HG03159 (cell line): ENCODE data around the gene TBCD.

ENCODE experiments used
- ATAC-seq: cut with Tn5 transposase; IDR thresholded peaks from one replicate; pipeline ENCODE4 v1.9.1; 2021; ENCODE audit warnings: mild to moderate bottlenecking, moderate library complexity; ENCODE audit not compliant: unreplicated experiment

Gene TBCD

GRCh38 chr17:82918508-82918907, 166.6 kb downstream of the TBCD start:
- no peak for ATAC-seq

GRCh38 chr17:82920150-82920549, 168.3 kb downstream of the TBCD start:
- no peak for ATAC-seq

- no peak for ATAC-seq
Measured at GRCh38 chr17:82920715-82921114, 168.8 kb downstream of the TBCD start.

GRCh38 chr17:82921426-82921825, 169.6 kb downstream of the TBCD start:
- ATAC-seq, result no peak

GRCh38 chr17:82922646-82923045, 170.8 kb downstream of the TBCD start:
- ATAC-seq, result no peak

- no peak for ATAC-seq
Measured at GRCh38 chr17:82923366-82924113, 171.7 kb downstream of the TBCD start.

- no peak for ATAC-seq
Measured at GRCh38 chr17:82924214-82924613, 172.3 kb downstream of the TBCD start.

- no peak for ATAC-seq
Measured at GRCh38 chr17:82924812-82925211, 172.9 kb downstream of the TBCD start.

- ATAC-seq, result no peak
Measured at GRCh38 chr17:82925336-82925735, 173.5 kb downstream of the TBCD start.

- no peak for ATAC-seq
Measured at GRCh38 chr17:82926081-82926480, 174.2 kb downstream of the TBCD start.

- ATAC-seq, result no peak
Measured at GRCh38 chr17:82926716-82927115, 174.9 kb downstream of the TBCD start.

- no peak for ATAC-seq
Measured at GRCh38 chr17:82927311-82927660, 175.4 kb downstream of the TBCD start.

- ATAC-seq, result no peak
Measured at GRCh38 chr17:82927661-82928601, 176.1 kb downstream of the TBCD start.

GRCh38 chr17:82929011-82929622, 177.3 kb downstream of the TBCD start:
- no peak for ATAC-seq

- ATAC-seq, result no peak
Measured at GRCh38 chr17:82929676-82930042, 177.8 kb downstream of the TBCD start.

- ATAC-seq, result no peak
Measured at GRCh38 chr17:82930043-82930923, 178.4 kb downstream of the TBCD start.

- ATAC-seq, result no peak
Measured at GRCh38 chr17:82930924-82931698, 179.2 kb downstream of the TBCD start.

- no peak for ATAC-seq
Measured at GRCh38 chr17:82931699-82932517, 180.0 kb downstream of the TBCD start.
